GM19468 (cell line): ENCODE measurements around the gene ARPC5.
"Not testable (repeated sequence)": the region's sequence is repeated elsewhere in the genome, so short reads cannot be mapped to it uniquely, and the experiment has no call there.

ENCODE experiments used
- ATAC-seq: cut with Tn5 transposase; IDR thresholded peaks from one replicate; pipeline ENCODE4 v1.9.1; 2021; ENCODE audit warnings: mild to moderate bottlenecking, moderate library complexity, moderate number of reproducible peaks; ENCODE audit not compliant: unreplicated experiment; ENCODE audit errors: extremely low read depth

Gene ARPC5

GRCh38 chr1:183618202-183618601, 17.4 kb downstream of the ARPC5 start:
- not testable (repeated sequence) for ATAC-seq

GRCh38 chr1:183612975-183613374, 22.6 kb downstream of the ARPC5 start:
- ATAC-seq = not testable (repeated sequence)

DNA sequence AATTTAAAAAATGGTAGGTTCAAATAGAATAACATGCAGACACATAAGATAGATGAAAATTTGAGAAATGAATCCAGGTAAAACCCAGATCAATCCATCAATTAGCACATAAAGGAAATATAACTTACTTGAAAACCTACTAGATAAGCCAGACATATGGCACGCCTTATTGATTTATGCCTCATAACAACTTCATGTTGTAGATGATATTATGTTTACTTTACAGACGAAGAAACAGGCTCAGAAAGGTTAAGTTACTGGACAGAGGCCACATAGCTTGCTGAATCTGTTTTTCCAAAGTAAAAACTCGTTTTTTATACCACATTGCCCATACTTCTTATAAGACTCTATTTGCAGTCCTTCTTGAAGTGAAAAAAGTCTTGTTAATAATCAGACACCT, 23.2 kb downstream of the ARPC5 start:
- ATAC-seq = no peak

DNA sequence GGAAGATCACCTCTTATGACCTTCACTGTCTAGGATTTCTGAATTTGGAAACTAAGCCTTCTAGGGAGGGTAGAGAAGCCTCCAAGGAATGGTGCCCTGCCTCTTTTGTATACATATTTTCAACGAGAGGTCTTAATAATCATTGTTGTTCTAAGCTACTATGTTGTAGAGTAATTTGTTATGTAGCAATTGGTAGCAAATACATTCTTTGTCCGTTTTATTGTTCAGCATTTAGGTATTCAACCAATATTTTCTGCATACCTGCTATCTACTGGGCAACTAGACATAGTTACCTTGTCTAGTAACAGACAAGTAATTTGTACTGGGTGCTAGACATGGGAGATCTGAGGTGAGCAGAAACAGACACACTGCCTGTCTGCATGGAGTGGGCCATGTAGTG, 24.6 kb downstream of the ARPC5 start:
- ATAC-seq = no peak

DNA sequence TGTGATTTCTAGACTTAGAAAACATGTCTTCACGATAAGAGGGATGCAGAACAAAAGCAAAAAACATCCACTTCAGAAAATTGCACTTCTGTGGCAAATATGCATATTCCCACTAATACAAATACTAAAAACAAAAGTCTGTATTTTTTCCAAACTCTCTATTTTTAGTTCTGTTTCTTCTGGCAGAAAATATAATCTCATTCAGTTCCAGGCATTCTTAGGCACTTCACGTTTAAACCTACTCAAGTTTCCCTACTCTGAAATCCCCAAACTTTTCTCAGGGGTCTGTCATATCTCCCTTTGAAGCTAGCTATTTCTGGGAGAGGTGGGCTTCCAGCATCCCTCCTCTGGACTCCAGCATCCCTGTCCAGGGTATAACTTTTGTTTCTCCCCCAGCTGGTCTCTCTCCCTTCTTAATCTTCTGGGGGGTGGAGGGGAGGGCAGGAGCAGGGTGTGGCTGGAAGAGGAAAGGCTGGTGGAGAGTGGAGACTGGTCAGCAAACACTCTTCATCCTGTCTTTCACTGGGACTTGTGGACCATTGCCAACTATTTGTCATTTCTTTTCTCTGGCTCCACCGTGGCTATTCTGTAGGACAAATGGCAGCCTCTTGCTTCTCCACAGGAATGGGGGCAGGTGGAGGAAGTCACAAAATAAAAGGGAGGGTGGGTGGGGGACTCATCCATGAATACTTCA, 25.7 kb downstream of the ARPC5 start:
- no peak for ATAC-seq

GRCh38 chr1:183609313-183609712, 26.3 kb downstream of the ARPC5 start:
- no peak for ATAC-seq

- ATAC-seq = peak; percentile 45
These were observed 28.1 kb downstream of the ARPC5 start for GRCh38 chr1:183607322-183607980.

DNA sequence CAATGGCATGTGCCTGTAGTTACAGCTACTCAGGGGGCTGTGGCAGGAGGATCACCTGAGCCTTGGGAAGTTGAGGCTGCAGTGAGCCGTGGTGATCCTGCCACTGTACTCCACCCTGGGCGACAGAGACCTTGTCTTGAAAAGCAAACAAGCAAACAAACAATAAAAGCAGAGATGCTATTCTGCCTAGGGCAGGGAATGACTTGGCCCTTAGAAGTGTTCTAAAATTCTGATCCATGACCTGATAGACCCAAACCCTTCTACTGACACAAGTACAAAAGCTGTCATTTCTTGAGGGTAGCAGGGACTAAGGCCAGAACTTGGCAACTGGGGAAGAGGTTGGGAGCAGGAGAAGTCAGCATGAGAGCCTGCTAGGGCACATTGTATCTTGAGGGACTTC, 29.7 kb downstream of the ARPC5 start:
- no peak for ATAC-seq

GRCh38 chr1:183604815-183605214, 30.8 kb downstream of the ARPC5 start:
- ATAC-seq = no peak

- no peak for ATAC-seq
These were observed 31.4 kb downstream of the ARPC5 start for GRCh38 chr1:183604038-183604808.

- no peak for ATAC-seq
These were observed 33.1 kb downstream of the ARPC5 start for GRCh38 chr1:183602510-183602909.

GRCh38 chr1:183600634-183601033, 34.9 kb downstream of the ARPC5 start:
- no peak for ATAC-seq

DNA sequence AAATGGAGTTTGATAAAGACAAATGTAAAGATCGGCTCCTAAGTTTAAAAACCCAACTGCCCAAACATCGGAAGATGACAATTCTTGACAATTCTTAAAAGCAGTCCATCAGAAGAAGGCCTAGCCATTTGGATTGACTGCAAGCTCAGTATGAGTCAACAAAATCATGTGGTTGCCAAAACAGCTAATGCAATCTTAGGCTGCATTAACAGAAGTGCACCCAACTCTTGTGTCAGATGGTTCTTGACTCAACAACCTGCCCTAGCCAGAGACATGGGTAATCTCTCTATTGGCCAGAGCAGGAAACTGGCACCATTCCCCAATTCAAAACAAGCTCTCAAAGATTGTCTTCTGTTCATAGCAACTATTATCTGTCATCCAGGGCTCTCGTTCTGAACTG, 35.4 kb downstream of the ARPC5 start:
- ATAC-seq = no peak

GRCh38 chr1:183598386-183598785, 37.2 kb downstream of the ARPC5 start:
- peak; percentile 48 for ATAC-seq

GRCh38 chr1:183597656-183598347, 37.8 kb downstream of the ARPC5 start:
- no peak for ATAC-seq

DNA sequence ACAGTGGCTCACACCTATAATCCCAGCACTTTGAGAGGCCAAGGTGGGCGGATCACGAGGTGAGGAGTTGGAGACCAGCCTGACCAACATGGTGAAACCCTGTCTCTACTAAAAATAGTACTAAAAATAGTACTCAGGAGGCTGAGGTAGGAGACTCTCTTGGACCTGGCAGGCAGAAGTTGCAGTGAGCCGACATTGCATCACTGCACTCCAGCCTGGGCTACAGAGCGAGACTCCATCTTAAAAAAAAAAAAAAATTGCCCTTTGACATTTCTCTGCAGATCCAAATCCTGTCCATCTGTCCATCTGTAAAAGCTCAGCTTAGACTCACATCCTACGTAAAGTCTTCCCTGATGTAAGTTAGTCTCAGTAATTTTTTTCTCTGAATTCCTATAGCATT, 39.1 kb downstream of the ARPC5 start:
- no peak for ATAC-seq

DNA sequence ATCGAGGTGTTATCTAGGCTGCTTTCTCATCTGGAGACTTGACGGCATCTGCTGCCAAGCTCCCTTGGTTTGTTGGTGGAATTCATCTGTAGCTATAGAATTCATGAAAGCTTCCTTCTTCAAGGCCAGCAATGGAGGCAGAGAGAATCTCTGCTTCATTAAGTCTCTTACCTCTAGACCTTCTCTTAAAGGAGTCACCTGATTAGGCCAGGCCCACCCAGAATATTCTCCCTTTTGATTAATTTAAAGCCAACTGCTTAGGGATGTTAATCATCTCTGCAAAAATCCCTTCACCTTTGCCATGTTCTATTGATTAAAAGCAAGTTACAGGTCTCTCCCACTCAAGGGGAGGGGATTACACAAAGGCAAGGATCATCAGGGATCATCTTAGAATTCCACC, 40.0 kb downstream of the ARPC5 start:
- no peak for ATAC-seq

DNA sequence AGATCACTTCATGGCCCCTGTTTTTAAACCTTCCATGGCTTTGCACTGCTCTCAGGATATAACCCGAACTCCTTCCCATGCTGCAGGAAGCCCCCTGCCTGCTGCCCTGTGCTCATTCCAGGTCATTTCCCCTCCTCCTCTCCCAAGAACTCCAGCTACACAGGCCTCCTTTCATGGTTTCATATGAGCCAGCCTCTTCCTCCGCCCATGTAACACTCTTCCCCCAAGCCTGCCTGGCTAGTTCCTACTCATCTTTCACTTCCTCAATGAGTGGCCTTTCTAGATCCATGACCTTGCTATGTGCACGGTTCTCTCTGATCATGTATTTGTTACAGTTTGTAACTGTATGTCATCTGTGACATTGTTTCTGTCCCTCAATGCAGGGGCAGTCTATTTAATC, 42.2 kb downstream of the ARPC5 start:
- peak; percentile 35 for ATAC-seq

GRCh38 chr1:183592733-183593132, 42.9 kb downstream of the ARPC5 start:
- ATAC-seq = no peak
